ENCODE measurements around the gene FAM107B. TPM values are rescaled to one million over a fixed set of nuclear protein-coding genes. Genes with fewer than 3 reads are reported as not detected.

The FAM107B gene
- total RNA-seq, 1 experiment from 2014 or later: 24.5 TPM

DNA sequence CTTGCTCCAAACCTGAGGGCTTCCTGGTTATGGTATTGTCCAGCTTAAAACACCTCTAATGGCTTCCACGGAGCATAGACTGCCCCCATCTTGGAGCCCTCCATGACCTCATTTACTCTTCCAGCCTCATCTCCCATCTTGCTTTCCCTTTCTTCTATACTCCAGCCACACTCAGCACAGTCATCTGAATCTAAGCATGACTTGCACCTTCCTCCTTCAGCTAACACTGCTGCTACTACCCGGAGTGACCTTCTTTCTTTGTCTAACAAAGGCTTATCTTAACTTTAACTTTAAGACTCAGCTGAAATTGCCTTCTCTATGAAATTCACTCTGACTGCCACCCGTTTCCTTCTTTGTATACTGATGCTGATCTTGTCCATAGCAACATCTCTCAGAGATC, 135.1 kb downstream of the FAM107B start:
- H3K18ac ChIP-seq (ENCODE audit: insufficient read length, low read depth, low read length): no peak overlapping the region
- H3K79me1 ChIP-seq (ENCODE audit: insufficient read depth, low read depth, low read length, poor library complexity, severe bottlenecking): no peaks in the 10 kb centered on the region
- TF ChIP-seq CTCF (conservative IDR thresholded peaks at IDR 0.05): no peak
- H3K23ac ChIP-seq (ENCODE audit: insufficient read length, low read depth, low read length): no peak overlapping the region
- no peaks in the 10 kb centered on the region for H4K20me1 ChIP-seq (ENCODE audit: control insufficient read depth, insufficient read depth, insufficient read length)
- no peaks in the 10 kb centered on the region for H3K27me3 ChIP-seq (ENCODE audit: insufficient read depth, low read length)
- H3K9me3 ChIP-seq (ENCODE audit: control insufficient read depth, low read depth, low read length): no peaks in the 10 kb centered on the region
- no peak overlapping the region for H3K4me2 ChIP-seq (ENCODE audit: insufficient read depth, insufficient read length, low read length)
- Mint-ChIP-seq H3K27ac (no peak overlapping the region), H3K4me1 (peaks cover 12 to 14% of the 10 kb centered on the region in 2 experiments), H3K36me3 (ENCODE audit: insufficient read depth in 1 of 3, low read depth in 3 of 3) (peaks cover 0 to 8% (median 0%) of the 10 kb centered on the region in 3 experiments; a peak in 2 of 7 replicates), H3K9me3 (peaks cover 7 to 8% of the 10 kb centered on the region in 2 experiments; a peak in 4 of 5 replicates), H3K4me3 (no peak overlapping the region), H3K27me3 (ENCODE audit: low read depth) (no peaks in the 10 kb centered on the region; the same call in 1 of the 2 replicates)
- no peak overlapping the region for H3K56ac ChIP-seq (ENCODE audit: insufficient read length, low read depth, low read length)
- H2BK120ac ChIP-seq (ENCODE audit: low read depth, low read length, poor library complexity, severe bottlenecking): no peak overlapping the region
- no peaks in the 10 kb centered on the region; the same call in 1 of the 2 replicates for H3K4me1 ChIP-seq (ENCODE audit: insufficient read depth, low read length)
- DNase-seq: no peak
- H2BK15ac ChIP-seq (ENCODE audit: low read depth, low read length): no peak overlapping the region
- H3K23me2 ChIP-seq (ENCODE audit: insufficient read length, low read depth, low read length, poor library complexity, severe bottlenecking): no peaks in the 10 kb centered on the region
- H2BK20ac ChIP-seq (ENCODE audit: low read depth, low read length, poor library complexity, severe bottlenecking): no peak overlapping the region
- H3K4ac ChIP-seq (ENCODE audit: low read depth, low read length): no peak overlapping the region
- no peak overlapping the region for H2AFZ ChIP-seq (ENCODE audit: low read length)
- no peak overlapping the region for H3K14ac ChIP-seq (ENCODE audit: insufficient read depth, low read length)
- H3T11ph ChIP-seq (ENCODE audit: low read length): no peak overlapping the region
- no peak overlapping the region for H4K8ac ChIP-seq (replicated peaks; ENCODE audit: insufficient read length, low read depth, low read length)
- no peak overlapping the region for H4K5ac ChIP-seq (ENCODE audit: insufficient read length, low read depth, low read length)
- no peaks in the 10 kb centered on the region for H3K79me2 ChIP-seq (ENCODE audit: insufficient read depth, low read length)
- no peak overlapping the region for H3K27ac ChIP-seq (ENCODE audit: insufficient read length, low read depth, low read length)
- no peak overlapping the region for H2AK5ac ChIP-seq (ENCODE audit: insufficient read length, low read length)
- H2BK12ac ChIP-seq (ENCODE audit: insufficient read length, low read depth, low read length): no peak overlapping the region
- no CpG with 5 or more reads among the region's 3 CpGs for WGBS (ENCODE audit: extremely low coverage, insufficient read length, low lambda C conversion rate)
- H3K9ac ChIP-seq (ENCODE audit: extremely low read depth, insufficient read length, low read length): no peak overlapping the region
- no peak overlapping the region for H2BK5ac ChIP-seq (ENCODE audit: insufficient read length, low read length)
- H4K91ac ChIP-seq (ENCODE audit: insufficient read length, low read depth, low read length): no peak overlapping the region

All from H9 (cell line).